ENCODE results near the gene MCF2L.

DNA sequence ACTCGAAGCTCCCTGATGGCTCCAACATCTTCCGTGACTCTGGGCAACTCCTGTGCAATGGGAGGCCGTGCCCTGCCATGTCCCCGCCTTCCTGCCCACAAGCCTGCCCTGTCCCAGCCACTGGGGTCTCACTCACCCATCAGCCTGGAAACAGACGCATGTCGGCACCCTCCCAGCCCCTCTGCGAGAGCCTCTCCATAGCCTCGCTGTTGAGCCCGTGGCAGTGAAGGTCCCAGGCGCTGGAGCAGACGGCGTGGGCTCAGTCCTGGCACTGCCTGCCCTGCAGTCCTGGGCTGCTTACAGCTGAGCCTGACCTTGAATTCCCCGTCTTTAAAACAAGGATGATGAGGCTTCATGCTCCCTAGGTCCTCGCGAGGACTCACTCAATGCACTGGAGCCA is 37.0 kb downstream of the MCF2L start:
- TF ChIP-seq GABPA (IDR thresholded peaks at IDR 0.05; ENCODE audit: low read depth) (no peak), POLR2AphosphoS5 (IDR thresholded peaks at IDR 0.05; ENCODE audit: low read depth) (no peak), SPI1 (IDR thresholded peaks at IDR 0.05; ENCODE audit: borderline replicate concordance, low read depth) (no peak)
- TF ChIP-seq, protein P1, sequence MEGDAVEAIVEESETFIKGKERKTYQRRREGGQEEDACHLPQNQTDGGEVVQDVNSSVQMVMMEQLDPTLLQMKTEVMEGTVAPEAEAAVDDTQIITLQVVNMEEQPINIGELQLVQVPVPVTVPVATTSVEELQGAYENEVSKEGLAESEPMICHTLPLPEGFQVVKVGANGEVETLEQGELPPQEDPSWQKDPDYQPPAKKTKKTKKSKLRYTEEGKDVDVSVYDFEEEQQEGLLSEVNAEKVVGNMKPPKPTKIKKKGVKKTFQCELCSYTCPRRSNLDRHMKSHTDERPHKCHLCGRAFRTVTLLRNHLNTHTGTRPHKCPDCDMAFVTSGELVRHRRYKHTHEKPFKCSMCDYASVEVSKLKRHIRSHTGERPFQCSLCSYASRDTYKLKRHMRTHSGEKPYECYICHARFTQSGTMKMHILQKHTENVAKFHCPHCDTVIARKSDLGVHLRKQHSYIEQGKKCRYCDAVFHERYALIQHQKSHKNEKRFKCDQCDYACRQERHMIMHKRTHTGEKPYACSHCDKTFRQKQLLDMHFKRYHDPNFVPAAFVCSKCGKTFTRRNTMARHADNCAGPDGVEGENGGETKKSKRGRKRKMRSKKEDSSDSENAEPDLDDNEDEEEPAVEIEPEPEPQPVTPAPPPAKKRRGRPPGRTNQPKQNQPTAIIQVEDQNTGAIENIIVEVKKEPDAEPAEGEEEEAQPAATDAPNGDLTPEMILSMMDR (IDR thresholded peaks at IDR 0.05; ENCODE audit: insufficient read depth, low read length) = no peak
- TF ChIP-seq, protein P2, sequence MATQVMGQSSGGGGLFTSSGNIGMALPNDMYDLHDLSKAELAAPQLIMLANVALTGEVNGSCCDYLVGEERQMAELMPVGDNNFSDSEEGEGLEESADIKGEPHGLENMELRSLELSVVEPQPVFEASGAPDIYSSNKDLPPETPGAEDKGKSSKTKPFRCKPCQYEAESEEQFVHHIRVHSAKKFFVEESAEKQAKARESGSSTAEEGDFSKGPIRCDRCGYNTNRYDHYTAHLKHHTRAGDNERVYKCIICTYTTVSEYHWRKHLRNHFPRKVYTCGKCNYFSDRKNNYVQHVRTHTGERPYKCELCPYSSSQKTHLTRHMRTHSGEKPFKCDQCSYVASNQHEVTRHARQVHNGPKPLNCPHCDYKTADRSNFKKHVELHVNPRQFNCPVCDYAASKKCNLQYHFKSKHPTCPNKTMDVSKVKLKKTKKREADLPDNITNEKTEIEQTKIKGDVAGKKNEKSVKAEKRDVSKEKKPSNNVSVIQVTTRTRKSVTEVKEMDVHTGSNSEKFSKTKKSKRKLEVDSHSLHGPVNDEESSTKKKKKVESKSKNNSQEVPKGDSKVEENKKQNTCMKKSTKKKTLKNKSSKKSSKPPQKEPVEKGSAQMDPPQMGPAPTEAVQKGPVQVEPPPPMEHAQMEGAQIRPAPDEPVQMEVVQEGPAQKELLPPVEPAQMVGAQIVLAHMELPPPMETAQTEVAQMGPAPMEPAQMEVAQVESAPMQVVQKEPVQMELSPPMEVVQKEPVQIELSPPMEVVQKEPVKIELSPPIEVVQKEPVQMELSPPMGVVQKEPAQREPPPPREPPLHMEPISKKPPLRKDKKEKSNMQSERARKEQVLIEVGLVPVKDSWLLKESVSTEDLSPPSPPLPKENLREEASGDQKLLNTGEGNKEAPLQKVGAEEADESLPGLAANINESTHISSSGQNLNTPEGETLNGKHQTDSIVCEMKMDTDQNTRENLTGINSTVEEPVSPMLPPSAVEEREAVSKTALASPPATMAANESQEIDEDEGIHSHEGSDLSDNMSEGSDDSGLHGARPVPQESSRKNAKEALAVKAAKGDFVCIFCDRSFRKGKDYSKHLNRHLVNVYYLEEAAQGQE (IDR thresholded peaks at IDR 0.05; ENCODE audit: insufficient replicate concordance, low read depth) = no peak

All from HL-60 (cell line).